ENCODE results near the gene SIK3. TPM values are rescaled to one million over a fixed set of nuclear protein-coding genes. Genes with fewer than 3 reads are reported as not detected.

SIK3 gene
- total RNA-seq, 1 donor from 2014 or later, result 61.0 TPM

DNA sequence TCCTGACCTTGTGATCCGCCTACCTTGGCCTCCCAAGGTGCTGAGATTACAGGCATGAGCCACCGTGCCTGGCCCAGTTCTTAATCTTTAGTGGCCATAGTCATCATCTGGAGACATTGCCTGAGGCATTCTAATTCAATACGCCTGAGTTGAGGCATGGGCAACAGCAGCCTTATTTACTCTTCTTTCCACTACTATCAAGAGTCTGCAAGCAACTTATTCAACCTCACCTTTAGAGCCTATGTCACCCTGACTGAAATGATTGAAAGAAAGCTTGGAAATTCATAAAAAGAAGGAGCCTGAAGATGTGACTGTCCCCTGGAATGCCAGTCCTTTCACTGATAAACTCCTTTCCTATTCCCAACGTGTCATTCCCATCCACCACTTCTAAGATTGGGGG is 30.1 kb upstream of the SIK3 start:
- Mint-ChIP-seq H3K4me3 (ENCODE audit: low read depth) (no peak overlapping the region), H3K9me3 (ENCODE audit: low read depth) (no peaks in the 10 kb centered on the region), H3K36me3 (ENCODE audit: insufficient read depth) (no peaks in the 10 kb centered on the region), H3K4me1 (ENCODE audit: low read depth) (no peaks in the 10 kb centered on the region), H3K27me3 (peaks cover 13% of the 10 kb centered on the region), H3K27ac (no peak overlapping the region)
- no peak for DNase-seq (ENCODE audit: low spot score, unreplicated experiment)
- no peak for TF ChIP-seq CTCF (IDR thresholded peaks at IDR 0.05; ENCODE audit: unreplicated experiment)

DNA sequence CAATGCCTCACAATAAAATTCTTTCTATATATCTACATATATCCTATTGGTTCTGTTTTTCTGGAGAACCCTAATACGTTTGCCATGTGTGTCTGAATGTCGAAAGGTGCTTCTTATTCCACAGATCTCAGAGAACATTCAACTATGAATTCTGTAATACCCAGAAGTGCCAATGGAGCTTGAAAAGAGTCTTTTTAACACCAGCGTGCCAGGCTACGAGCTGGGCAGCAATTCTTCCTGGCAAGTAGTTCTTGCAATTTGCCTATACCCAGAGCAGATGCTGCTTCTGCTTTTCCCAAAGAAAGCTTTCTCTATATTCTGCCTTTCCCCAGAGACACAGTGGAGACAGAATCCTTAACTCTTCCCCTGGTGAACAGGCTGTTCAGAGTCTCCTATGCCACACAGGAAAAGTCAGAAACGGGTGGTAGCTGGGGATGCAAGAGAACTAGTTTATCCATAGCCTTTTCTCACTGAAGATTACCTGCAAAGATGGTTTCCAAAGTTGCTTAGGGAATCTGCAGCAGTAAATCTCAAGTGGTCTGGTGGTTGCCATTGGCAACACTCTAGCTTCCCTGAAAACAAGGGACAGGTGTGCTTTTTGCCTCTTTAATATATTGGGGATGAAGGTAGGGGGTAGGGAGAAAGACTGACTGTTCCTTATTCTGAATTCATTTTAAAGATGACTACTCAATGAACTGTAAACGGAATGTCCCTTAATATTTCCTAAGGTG is 29.1 kb upstream of the SIK3 start:
- H3K9me3 Mint-ChIP-seq (ENCODE audit: low read depth), result no peaks in the 10 kb centered on the region
- TF ChIP-seq CTCF (IDR thresholded peaks at IDR 0.05; ENCODE audit: unreplicated experiment), result no peak
- no peaks in the 10 kb centered on the region for H3K36me3 Mint-ChIP-seq (ENCODE audit: insufficient read depth)
- no peaks in the 10 kb centered on the region for H3K4me1 Mint-ChIP-seq (ENCODE audit: low read depth)
- no peak for DNase-seq (ENCODE audit: low spot score, unreplicated experiment)
- H3K4me3 Mint-ChIP-seq (ENCODE audit: low read depth), result no peak overlapping the region
- no peak overlapping the region for H3K27ac Mint-ChIP-seq
- peaks cover 15% of the 10 kb centered on the region for H3K27me3 Mint-ChIP-seq

- Mint-ChIP-seq H3K4me1 (ENCODE audit: low read depth) (no peaks in the 10 kb centered on the region), H3K27ac (no peak overlapping the region), H3K27me3 (peaks cover 15% of the 10 kb centered on the region), H3K36me3 (ENCODE audit: insufficient read depth) (no peaks in the 10 kb centered on the region), H3K9me3 (ENCODE audit: low read depth) (no peaks in the 10 kb centered on the region), H3K4me3 (ENCODE audit: low read depth) (no peak overlapping the region)
- no peak for DNase-seq (ENCODE audit: low spot score, unreplicated experiment)
- no peak for TF ChIP-seq CTCF (IDR thresholded peaks at IDR 0.05; ENCODE audit: unreplicated experiment)
Measured at GRCh38 chr11:117126223-117126965, 28.2 kb upstream of the SIK3 start.

DNA sequence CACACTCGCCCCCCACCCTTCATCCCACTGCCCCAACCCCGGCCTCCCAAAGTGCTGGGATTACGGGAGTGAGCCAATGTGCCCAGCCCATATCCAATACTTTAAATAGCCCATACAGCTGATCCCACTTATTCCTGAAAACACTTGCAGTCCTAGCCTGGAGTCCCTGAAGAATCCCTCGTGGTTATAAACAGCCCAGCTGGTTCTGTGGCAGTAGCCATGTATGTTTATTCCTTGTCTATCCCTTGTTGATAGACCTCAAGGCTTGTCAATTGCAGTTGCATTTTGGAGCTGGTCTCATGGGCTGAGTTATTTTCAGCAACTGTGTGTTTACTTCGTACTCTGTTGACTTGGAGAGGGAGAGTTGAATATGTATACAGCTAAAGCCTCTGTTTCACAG is 24.3 kb upstream of the SIK3 start:
- H3K36me3 Mint-ChIP-seq (ENCODE audit: insufficient read depth), result no peaks in the 10 kb centered on the region
- no peaks in the 10 kb centered on the region for H3K9me3 Mint-ChIP-seq (ENCODE audit: low read depth)
- H3K27me3 Mint-ChIP-seq, result peaks cover 15% of the 10 kb centered on the region
- no peak for TF ChIP-seq CTCF (IDR thresholded peaks at IDR 0.05; ENCODE audit: unreplicated experiment)
- no peak overlapping the region for H3K27ac Mint-ChIP-seq
- no peak overlapping the region for H3K4me3 Mint-ChIP-seq (ENCODE audit: low read depth)
- DNase-seq (ENCODE audit: low spot score, unreplicated experiment), result no peak
- H3K4me1 Mint-ChIP-seq (ENCODE audit: low read depth), result no peaks in the 10 kb centered on the region

DNA sequence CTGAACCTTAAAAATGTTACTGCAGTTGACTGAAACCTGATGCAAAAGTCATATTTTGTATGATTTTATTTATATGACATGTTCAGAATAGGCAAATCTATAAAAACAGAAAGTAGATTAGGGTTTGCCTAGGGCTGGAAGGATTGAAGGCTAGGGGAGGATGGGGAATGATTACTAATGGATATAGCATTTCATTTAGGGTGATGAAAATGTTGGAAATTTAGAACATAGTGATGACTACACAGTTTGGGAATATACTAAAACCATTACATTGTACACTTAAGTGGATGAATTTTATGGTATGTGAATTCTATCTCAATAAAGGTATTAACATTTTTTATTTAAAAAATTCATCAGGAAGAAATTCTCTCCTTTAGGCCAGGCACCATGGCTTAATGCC is 22.9 kb upstream of the SIK3 start:
- Mint-ChIP-seq H3K36me3 (ENCODE audit: insufficient read depth) (no peaks in the 10 kb centered on the region), H3K4me3 (ENCODE audit: low read depth) (no peak overlapping the region), H3K27ac (no peak overlapping the region), H3K4me1 (ENCODE audit: low read depth) (no peaks in the 10 kb centered on the region), H3K27me3 (peaks cover 7% of the 10 kb centered on the region), H3K9me3 (ENCODE audit: low read depth) (no peaks in the 10 kb centered on the region)
- no peak for TF ChIP-seq CTCF (IDR thresholded peaks at IDR 0.05; ENCODE audit: unreplicated experiment)
- no peak for DNase-seq (ENCODE audit: low spot score, unreplicated experiment)
